Right renal pelvis (tissue), 4 donors: ENCODE data around the gene NUMBL. TPM values are rescaled to one million over a fixed set of nuclear protein-coding genes. Genes with fewer than 3 reads are reported as not detected.
"Not testable (repeated sequence)": the region's sequence is repeated elsewhere in the genome, so short reads cannot be mapped to it uniquely, and the experiment has no call there.

Experiments
- DNase-seq, 4 donors: peaks; one replicate each; pipeline ENCODE4 v3.0.0-alpha.2; 2013; ENCODE audit warnings: low read depth in 4 of 4, low spot score in 3 of 4, missing footprints in 1 of 4
- polyA plus RNA-seq, 4 donors: library from polyadenylated mRNA; unstranded; fragments of 120-200 nt; gene quantifications; one replicate each; pipeline ENCODE4 v1.2.1, GENCODE V29; 2013; ENCODE audit not compliant: insufficient read length in 4 of 4

Gene NUMBL
- polyA plus RNA-seq, 4 donors: 11.1 to 16.0 (median 12.6) TPM

DNA sequence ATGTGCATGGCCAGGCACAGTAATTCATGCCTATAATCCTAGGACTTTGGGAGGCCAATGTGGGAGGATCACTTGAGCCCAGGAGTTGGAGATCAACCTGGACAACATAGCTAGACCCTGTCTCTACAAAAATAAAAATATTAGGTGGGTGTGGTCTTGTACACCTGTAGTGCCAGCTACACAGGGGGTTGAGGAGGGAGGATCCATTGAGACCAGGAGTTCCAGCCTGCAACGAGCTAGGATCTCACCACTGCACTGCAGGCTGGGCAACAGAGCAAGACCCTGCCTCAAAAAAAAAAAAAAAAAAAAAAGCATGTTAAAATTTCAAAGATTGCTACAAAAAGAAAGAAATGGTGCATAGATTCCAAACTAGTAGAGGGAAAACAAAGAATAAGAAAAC, 52.1 kb downstream of the NUMBL start:
- no peak for DNase-seq

DNA sequence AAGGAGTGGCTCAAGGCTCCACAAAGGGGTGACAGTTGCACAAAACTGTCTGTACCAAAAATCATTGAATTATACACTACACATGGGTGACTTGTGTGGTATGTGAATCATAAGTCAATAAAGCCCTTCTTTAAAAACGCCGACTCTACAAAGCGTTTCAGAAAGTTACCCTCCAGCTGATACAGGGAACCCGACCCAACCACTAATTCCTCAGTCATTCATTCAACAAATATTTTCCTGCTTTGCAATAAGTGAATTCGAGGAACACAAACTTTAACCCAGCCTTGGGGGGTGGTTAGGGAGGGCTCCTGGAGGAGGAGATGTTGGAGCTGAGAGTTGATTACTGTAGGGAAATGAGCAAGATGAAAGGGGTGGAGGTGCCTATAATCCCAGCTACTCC, 57.2 kb downstream of the NUMBL start:
- no peak for DNase-seq

DNA sequence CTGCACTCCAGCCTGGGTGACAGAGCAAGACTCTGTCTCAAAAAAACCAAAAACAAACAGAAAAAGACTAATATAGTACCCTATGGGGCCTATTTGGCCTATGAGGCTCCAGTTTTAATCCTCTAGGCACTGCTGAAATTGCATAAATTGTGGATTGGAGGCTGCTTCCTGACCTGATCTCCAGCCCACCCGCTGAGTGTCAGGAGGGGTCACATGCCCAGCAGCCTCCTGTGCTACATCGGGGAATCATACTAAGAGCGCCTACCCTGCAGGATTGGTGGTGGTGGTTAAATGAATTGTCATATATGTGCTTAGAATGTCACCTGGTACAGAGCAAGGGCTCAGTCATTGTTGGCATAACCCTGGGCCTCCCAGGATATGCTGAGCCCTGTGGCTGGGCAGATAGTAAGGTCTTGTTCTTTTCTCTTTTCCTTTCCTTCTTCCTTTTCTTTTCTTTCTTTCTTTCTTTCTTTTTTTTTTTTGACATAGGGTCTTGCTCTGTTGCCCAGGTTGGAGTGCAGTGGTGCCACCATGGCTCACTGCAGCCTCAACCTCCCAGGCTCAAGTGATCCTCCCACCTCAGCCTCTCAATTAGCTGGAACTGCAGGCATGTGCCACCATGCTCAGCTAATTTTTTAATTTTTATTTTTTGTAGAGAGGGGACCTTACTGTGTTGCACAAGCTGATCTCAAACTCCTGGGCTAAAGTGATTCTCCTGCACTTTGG, 58.0 kb downstream of the NUMBL start:
- no peak for DNase-seq

DNA sequence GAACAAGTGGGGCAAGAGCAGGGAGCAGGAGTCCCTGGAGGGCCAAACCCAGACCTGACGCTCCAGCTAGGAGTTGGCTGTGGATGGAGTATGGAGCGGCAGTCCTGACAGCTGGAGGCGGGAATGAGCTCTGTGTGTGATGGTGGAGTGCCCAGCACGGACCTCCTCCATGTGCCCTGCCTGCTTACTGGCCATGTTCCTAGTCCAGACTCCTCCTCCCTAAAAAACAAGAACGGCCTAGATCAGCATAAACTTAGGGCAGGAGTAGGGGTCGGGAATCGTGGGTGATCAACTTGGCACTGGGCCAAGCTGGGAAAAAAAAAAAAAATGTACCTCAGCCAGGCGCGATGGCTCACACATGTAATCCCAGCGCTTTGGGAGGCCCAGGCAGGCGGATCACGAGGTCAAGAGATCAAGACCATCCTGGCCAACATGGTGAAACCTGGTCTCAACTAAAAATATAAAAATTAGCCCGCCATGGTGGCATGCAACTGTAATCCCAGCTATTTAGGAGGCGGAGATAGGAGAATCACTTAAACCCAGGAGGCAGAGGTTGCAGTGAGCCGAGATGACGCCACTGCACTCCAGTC, 59.8 kb downstream of the NUMBL start:
- no peak for DNase-seq

DNA sequence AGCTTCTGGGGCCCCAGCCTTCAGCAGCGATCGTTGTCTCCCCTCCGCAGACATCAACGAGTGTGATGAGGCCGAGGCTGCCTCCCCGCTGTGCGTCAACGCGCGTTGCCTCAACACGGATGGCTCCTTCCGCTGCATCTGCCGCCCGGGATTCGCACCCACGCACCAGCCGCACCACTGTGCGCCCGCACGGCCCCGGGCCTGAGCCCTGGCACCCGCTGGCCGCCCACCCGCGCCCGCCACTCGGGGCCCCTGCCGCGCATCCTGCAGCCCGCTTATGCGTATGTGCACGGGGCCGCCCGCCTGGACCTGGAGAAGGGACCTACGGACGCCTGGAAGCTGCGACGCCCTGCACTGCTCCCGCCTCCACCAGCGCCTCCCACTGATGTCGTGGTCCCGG, 61.1 kb downstream of the NUMBL start:
- DNase-seq: no peak

DNA sequence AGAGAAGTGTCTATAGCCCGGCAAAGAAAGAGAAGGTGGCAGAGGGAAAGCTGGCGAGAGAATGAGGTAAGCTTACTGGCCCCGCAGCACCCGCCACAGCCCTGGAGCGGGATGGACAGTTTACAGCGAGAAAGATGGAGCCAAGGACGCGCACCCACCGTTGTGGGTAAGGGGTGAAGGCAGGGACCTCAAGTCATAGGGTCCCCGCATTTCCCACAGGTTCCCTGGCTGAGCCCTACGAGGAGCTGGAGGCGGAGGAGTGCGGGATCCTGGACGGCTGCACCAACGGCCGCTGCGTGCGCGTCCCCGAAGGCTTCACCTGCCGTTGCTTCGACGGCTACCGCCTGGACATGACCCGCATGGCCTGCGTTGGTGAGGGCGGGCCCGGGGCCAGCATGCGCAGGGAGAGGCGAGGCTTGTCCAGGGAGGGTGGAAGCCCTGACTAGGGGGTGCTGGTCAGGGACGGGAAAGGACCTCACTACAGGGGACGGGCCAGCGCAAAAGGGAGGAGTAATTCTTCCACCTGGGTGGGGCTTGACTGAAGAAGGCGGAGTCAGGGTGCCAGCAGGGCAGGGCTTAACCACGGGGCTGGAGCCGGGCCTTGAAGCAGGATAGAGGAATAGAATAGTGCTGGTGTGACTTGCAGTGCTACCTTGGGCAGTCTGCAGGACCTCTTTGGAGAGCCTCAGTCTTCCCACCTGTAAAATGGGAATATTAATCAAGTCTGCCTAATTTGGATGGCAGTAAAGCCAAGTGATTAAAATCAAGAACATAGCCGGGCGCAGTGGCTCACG, 62.8 kb downstream of the NUMBL start:
- no peak for DNase-seq

DNA sequence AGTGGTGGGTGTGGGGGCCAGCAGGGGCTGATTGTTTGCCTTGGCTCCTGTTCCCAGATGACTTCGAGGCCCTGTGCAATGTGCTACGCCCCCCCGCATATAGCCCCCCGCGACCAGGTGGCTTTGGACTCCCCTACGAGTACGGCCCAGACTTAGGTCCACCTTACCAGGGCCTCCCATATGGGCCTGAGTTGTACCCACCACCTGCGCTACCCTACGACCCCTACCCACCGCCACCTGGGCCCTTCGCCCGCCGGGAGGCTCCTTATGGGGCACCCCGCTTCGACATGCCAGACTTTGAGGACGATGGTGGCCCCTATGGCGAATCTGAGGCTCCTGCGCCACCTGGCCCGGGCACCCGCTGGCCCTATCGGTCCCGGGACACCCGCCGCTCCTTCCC, 63.5 kb downstream of the NUMBL start:
- no peak for DNase-seq

DNA sequence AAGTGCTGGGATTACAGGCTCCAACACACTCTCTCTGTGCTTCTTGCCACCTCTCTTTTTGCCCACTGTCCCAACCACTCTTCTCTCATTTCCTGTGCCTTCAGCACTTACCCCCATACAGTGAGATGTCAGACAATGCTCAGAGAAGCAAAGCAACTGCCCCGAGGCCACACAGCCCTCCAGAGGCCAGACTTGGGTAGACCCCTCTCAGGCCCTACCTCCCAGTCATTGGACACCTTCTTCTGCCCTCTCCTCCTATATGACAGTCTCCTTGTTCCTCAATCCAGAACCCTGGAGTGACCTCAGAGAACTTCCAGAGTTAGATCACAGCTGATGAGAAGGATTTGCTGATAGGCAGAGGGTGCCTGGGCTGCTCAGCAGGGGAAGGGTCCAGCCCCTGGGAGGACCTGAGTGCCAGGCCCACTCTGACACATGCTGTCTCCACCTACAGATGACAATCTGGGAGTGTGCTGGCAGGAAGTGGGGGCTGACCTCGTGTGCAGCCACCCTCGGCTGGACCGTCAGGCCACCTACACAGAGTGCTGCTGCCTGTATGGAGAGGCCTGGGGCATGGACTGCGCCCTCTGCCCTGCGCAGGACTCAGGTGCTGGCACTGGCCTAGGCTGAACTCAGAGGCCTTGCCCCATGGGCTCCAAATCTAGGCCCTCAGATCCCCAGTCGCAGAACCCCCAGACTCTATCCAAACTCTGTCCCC, 64.9 kb downstream of the NUMBL start:
- DNase-seq: no peak

DNA sequence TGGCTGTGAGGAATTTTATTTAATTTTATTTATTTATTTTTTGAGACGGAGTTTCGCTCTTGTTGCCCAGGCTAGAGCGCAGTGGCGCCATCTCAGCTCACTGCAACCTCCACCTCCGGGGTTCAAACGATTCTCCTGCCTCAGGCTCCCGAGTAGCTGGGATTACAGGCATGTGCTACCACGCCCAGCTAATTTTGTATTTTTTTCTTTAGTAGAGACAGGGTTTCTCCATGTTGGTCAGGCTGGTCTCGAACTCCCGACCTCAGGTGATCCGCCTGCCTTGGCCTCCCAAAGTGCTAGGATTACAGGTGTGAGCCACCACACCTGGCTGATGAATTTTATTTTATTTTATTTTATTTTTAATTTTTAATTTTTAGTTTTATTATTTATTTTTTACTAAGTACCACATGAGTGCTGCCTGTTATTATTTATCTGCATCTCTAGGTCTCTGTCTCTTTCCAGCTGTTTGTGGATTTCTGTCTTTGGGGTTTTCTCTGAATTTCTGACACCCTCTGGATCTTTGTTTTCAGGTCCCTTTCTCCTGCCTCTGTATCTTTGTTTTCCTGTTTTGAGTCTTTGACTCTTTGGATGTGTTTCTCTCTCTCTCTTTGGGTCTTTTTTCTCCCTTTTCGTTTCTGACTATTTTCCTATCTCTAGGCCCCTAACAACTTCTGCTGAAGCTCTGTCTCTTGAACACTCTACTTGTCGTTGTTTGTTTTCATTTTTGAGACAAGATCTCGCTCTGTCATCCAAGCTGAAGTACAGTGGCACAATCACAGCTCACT, 65.9 kb downstream of the NUMBL start:
- DNase-seq: not testable (repeated sequence)

DNA sequence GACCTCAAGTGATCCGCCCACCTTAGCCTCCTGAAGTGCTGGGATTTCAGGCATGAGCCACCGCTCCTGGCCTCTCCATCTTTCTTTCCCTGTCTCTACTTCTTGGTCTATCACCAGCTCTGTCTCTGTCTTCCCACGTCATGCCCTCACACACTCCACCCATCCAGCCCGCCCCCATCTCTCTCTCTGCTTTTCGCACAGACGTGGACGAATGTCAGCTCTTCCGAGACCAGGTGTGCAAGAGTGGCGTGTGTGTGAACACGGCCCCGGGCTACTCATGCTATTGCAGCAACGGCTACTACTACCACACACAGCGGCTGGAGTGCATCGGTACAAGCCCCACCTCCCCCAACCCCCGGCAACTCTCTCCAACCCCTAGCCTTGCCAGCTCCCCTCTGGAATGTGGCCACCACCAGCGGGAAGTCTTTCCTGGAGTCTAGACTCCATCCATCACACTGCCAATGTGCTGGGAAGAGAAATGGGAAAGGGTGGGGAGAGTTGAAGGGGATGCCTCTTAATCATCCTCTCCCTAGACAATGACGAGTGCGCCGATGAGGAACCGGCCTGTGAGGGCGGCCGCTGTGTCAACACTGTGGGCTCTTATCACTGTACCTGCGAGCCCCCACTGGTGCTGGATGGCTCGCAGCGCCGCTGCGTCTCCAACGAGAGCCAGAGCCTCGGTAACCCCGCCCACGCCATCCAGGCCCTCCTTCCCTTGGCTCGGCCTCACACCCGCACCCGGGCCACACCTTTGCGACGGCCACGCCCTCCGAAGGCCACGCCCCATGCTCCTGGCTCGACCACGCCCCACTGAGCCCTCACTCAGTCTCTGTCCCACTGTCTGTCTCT, 66.8 kb downstream of the NUMBL start:
- no peak for DNase-seq

DNA sequence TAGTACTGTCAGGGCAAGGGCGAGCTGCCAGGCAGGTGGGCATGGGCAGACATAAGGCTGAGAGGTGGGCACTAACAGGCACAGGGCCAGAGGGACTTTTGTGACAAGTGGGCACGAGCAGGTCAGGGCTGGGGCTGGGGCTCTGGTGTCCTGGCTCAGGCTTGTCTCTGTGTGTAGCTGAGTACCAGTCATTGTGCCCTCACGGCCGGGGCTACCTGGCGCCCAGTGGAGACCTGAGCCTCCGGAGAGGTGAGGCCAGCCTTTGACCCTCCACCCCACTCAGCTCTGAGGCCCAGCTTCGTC, 67.7 kb downstream of the NUMBL start:
- DNase-seq: no peak

DNA sequence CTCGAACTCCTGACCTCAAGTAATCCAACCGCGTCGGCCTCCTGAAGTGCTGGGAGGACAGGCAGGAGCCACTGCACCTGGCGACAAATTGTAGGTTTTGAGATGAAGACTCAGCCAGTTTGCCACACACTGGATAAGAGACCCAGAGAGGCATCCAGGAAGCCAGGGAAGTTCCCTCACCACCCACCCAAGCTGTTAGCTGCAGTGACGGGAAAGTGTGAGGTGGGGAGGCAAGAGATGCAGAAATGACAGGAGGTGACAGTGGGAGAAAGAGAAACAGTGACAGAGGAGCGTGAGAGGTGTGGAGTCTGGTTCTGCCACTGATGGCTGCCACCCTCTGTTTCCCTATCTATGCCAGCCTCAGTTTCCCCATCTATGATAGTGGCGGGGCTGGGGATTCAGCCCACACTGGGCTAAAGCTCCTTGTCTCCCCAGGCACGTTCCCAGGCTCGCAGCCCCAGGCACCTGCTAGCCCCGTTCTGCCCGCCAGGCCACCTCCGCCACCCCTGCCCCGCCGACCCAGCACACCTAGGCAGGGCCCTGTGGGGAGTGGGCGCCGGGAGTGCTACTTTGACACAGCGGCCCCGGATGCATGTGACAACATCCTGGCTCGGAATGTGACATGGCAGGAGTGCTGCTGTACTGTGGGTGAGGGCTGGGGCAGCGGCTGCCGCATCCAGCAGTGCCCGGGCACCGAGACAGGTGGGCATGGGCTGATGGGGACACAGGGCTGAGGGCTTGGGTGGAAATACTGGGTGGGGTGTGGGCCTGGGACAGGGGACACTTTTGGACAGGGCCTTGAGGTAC, 68.3 kb downstream of the NUMBL start:
- no peak for DNase-seq

DNA sequence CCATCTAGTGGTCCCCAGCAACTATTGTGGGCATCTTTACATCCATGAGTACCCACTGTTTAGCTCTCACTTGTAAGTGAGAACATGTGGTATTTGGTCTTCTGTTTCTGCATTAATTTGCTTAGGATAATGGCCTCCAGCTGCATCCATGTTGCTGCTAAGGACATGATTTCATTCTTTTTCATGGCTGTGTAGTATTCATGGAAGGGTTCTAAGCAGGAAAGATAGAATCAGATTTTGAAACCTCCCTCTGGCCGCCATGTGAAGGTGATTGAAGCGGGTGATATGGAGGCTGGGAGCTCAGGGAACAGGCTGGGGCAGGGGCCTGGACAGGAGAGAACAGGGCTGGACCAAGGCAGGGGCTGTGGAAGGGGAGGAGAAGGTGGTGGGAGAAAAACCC, 69.2 kb downstream of the NUMBL start:
- DNase-seq: no peak

DNA sequence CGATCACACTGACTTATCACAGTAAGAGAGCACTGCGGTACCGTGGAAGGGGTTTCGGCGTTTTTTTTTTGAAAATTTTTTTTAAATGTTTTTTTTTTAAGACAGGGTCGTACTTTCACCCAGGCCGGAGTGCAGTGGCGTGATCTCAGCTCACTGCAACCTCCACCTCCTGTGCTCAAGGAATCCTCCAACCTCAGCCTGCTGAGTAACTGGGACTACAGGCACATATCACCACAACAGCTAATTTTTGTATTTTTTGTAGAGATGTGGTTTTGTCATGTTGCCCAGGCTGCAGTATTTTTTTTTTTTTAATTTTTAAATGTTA, 70.3 kb downstream of the NUMBL start:
- DNase-seq: no peak

DNA sequence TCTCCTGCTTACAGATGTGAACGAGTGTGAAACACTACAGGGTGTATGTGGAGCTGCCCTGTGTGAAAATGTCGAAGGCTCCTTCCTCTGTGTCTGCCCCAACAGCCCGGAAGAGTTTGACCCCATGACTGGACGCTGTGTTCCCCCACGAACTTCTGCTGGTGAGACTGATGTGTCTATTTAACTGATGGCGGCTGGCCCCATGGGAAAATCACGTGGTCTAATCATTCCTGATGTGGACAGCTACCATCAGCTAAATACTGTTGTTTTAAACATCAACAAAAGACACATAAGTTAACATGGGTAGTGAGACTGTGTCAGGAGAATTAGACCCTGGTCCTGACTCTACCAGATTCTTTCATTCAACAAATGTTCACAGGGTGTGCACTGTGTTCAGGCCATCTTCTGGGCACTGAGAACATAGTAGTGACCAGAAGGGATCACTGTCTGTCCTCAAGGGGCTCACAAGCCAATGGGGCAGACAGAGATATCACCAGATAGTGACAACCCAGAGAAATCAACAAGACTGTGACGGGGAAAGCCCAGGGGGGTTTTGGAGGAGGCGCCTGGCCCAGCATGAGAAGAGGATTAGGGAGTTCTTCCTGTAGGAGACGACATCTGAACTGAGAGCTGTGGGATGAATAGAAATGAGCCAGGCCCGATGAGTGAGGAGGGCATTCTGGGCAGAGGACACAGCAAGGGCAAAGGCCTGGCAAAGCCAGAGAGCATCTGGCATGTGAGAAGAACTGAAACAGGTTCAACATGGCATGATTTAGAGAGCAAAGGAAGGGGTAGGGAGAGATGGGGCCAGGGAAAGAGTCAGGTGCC, 70.9 kb downstream of the NUMBL start:
- no peak for DNase-seq

DNA sequence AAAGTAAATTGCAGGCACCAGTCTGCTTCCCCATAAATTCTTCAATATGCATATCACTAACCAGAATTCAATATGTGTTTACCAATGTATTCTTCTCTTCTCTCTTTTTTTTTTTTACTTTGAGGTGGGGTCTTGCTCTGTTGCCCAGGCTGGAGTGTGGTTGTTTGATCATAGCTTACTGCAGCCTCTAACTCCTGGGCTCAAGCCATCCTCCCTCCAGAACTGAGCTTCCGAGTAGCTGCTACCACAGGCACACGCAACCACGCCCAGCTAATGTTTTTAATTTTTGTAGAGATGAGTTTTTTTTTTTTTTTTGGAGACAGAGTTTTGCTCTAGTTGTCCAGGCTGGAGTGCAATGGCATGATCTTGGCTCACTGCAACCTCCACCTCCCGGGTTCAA, 72.5 kb downstream of the NUMBL start:
- DNase-seq: no peak

DNA sequence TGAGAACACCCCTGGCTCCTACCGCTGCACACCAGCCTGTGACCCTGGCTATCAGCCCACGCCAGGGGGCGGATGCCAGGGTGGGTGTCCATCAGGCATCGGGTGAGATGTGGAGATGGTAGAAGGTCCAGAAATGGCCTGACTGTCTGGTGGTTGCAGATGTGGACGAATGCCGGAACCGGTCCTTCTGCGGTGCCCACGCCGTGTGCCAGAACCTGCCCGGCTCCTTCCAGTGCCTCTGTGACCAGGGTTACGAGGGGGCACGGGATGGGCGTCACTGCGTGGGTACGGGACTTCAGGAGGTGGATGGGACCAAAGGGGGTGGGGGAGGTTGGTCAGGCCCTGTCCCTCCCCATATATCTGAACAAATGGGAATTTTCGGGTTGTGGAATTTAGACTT, 73.5 kb downstream of the NUMBL start:
- no peak for DNase-seq

DNA sequence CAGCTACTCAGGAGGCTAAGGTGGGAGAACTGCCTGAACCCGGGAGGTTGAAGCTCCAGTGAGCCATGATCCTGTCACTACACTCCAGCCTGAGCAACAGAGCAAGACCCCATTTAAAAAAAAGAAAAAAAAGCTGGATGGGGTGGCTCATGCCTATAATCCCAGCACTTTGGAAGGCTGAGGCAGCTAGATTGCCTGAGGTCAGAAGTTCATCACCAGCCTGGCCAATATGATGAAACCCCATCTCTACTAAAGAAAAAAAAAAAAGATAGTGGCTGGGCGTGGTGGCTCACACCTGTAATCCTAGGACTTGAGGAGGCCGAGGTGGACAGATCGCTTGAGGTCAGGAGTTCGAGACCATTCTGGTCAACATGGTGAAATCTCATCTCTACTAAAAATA, 74.3 kb downstream of the NUMBL start:
- no peak for DNase-seq
